Sigmoid colon (tissue), 7 donors: ENCODE data around the gene TPST2. TPM values are rescaled to one million over a fixed set of nuclear protein-coding genes. Genes with fewer than 3 reads are reported as not detected.

ENCODE experiments used
- DNase-seq: peaks from one replicate; pipeline ENCODE4 v3.0.0-alpha.2; 2019
- H3K27ac ChIP-seq, 4 donors: fragments of 200-600 bp; sonication (generic); one replicate each; pipeline ENCODE4 v1.5.1; 2016 to 2019; ENCODE audit warnings: mild to moderate bottlenecking in 1 of 4
- H3K27me3 ChIP-seq, 3 donors: fragments of 200-600 bp; sonication (generic); one replicate each; pipeline ENCODE4 v1.5.1; 2019; ENCODE audit warnings: mild to moderate bottlenecking in 1 of 3
- H3K36me3 ChIP-seq, 4 donors: fragments of 200-600 bp; sonication (generic); one replicate each; pipeline ENCODE4 v1.5.1; 2016 to 2019
- H3K4me1 ChIP-seq, 4 donors: fragments of 200-600 bp; sonication (generic); one replicate each; pipeline ENCODE4 v1.5.1; 2017 to 2019
- H3K4me3 ChIP-seq, 4 donors: fragments of 200-600 bp; sonication (generic); one replicate each; pipeline ENCODE4 v1.5.1; 2017 to 2019; ENCODE audit warnings: mild to moderate bottlenecking in 2 of 4, moderate library complexity in 1 of 4
- H3K9me3 ChIP-seq, 4 donors: fragments of 200-600 bp in 3 of 4; sonication (generic) in 3 of 4; one replicate each; pipeline versions ENCODE4 v1.5.1 to v1.6.1; 2013 to 2019
- EP300 ChIP-seq, 4 donors: sonication (generic); formaldehyde crosslinking; IDR thresholded peaks; one replicate each; pipeline ENCODE4 v1.6.1; 2017; ENCODE audit warnings: antibody characterized with exemption in 4 of 4
- POLR2A ChIP-seq, 2 donors: fragments of 450-650 bp; IDR thresholded peaks; one replicate each; pipeline ENCODE4 v1.6.1; 2016; ENCODE audit warnings: antibody characterized with exemption in 2 of 2, mild to moderate bottlenecking in 2 of 2, moderate library complexity in 2 of 2
- POLR2AphosphoS5 ChIP-seq, 4 donors: sonication (generic); formaldehyde crosslinking; IDR thresholded peaks; one replicate each; pipeline ENCODE4 v1.6.1; 2017; ENCODE audit warnings: antibody characterized with exemption in 4 of 4
- WGBS, 2 donors: extraction: QIAGEN DNeasy Blood & Tissue Kit; methylation state at CpG; one replicate each; pipeline ENCODE4 v1.1.7; 2013; 5-methylcytosine and 5-hydroxymethylcytosine counted together
- intact Hi-C: fragments of 100-400 bp; cut with DNase I; formaldehyde crosslinking; loops from one replicate; pipeline ENCODE4 v1.15.1; 2023
- polyA plus RNA-seq, 3 donors: library from polyadenylated mRNA; stranded (reverse); fragments of 200-250 nt; gene quantifications; one replicate each; pipeline ENCODE4 v1.2.3, GENCODE V29; 2013
- total RNA-seq, 4 donors: library from RNA; depleted of rRNA; stranded (reverse); fragments of >200 nt; gene quantifications; one replicate each; pipeline ENCODE4 v1.1.0, GENCODE V29; 2016
- TF ChIP-seq, protein P1 (sequence below), 4 experiments: fragments of 450-650 bp in 3 of 4; fragments of 200-600 bp in 1 of 4; IDR thresholded peaks; one replicate each; pipeline ENCODE4 v1.5.1; 2016 to 2019; ENCODE audit warnings: antibody characterized with exemption in 4 of 4, mild to moderate bottlenecking in 3 of 4, moderate library complexity in 2 of 4
- donor health status: healthy with polysubstance abuse.
- donor health status: Bipolar disorder and iron deficiency.
- donor health status: healthy.

Gene TPST2
- total and polyA plus RNA-seq, 7 donors, result 5.1 to 24.3 (median 15.9) TPM

DNA sequence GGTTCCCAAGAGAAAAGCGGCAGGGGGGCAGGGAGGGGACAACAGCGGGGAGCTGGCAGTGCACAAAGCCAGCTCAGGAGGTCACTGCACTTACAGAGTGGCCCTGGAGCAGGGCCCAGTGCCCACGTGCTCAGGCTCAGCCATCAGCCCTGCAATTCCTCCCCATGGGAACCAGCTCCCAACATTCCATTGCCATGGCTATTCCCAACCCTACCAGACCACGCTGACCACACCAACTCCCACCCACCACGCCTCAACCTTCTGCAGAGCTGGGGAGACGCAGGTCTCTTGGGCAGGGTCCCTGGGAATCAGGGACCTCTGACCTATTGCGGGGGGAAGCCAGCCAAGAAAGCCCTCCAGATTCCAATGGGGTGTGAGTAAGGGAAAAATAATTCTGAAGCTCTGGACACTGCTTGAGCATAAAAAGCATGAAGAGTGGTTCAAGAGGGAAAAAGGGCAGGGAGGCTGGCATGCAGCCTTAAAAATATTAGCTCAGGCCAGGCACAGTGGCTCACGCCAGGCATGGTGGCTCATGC is 39.4 kb downstream of the TPST2 start:
- Histone ChIP-seq H3K4me1 (no peaks in the 10 kb centered on the region), H3K27me3 (no peaks in the 10 kb centered on the region), H3K9me3 (no peaks in the 10 kb centered on the region), H3K36me3 (no peaks in the 10 kb centered on the region), H3K27ac (no peak overlapping the region), H3K4me3 (no peak overlapping the region)
- intact Hi-C loops, result no loop called here
- WGBS, 2 donors, result 80 to 85% methylated on average over 8 of the region's 8 CpGs
- no peak for DNase-seq
- TF ChIP-seq POLR2AphosphoS5 (IDR thresholded peaks at IDR 0.05) (no peak), POLR2A (IDR thresholded peaks at IDR 0.05) (no peak), EP300 (IDR thresholded peaks at IDR 0.05) (no peak)
- TF ChIP-seq, protein P1, sequence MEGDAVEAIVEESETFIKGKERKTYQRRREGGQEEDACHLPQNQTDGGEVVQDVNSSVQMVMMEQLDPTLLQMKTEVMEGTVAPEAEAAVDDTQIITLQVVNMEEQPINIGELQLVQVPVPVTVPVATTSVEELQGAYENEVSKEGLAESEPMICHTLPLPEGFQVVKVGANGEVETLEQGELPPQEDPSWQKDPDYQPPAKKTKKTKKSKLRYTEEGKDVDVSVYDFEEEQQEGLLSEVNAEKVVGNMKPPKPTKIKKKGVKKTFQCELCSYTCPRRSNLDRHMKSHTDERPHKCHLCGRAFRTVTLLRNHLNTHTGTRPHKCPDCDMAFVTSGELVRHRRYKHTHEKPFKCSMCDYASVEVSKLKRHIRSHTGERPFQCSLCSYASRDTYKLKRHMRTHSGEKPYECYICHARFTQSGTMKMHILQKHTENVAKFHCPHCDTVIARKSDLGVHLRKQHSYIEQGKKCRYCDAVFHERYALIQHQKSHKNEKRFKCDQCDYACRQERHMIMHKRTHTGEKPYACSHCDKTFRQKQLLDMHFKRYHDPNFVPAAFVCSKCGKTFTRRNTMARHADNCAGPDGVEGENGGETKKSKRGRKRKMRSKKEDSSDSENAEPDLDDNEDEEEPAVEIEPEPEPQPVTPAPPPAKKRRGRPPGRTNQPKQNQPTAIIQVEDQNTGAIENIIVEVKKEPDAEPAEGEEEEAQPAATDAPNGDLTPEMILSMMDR (IDR thresholded peaks at IDR 0.05), result no peak

DNA sequence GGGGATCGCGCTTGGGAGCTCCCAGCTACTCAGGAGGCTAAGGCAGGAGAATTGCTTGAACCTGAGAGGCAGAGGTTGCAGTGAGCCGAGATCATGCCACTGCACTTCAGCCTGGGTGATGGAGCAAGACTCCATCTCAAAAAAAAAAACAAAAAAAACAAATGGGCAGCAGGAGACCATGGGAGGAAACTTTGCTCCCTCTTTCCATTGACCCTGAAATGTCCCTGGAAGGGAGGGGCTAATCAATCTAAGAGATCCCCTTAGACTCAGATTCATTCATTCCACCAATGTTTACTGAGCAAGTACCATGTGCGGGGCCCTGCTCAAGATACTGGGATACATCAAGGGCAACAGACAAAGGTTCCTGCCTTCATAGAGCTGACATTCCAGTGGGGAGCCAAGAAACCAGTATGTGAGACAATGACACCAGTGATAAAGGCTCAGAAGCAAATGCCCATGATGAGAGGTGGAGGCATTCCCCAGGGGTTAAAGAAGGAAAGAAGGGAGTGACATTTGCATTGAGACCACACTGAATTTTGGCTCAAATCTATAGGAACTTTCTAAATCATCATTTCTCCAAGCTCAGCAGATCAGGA is 39.9 kb downstream of the TPST2 start:
- intact Hi-C loops, result no loop called here
- H3K27me3 ChIP-seq, result no peaks in the 10 kb centered on the region
- H3K4me3 ChIP-seq, result no peak overlapping the region
- WGBS, 2 donors, result 95 to 98% methylated on average over 4 of the region's 4 CpGs
- no peak overlapping the region for H3K27ac ChIP-seq
- H3K4me1 ChIP-seq, result no peaks in the 10 kb centered on the region
- no peaks in the 10 kb centered on the region for H3K36me3 ChIP-seq
- no peaks in the 10 kb centered on the region for H3K9me3 ChIP-seq
- DNase-seq, result no peak
- TF ChIP-seq EP300 (IDR thresholded peaks at IDR 0.05) (no peak), POLR2AphosphoS5 (IDR thresholded peaks at IDR 0.05) (no peak), POLR2A (IDR thresholded peaks at IDR 0.05) (no peak)
- TF ChIP-seq, protein P1 (IDR thresholded peaks at IDR 0.05), result no peak

DNA sequence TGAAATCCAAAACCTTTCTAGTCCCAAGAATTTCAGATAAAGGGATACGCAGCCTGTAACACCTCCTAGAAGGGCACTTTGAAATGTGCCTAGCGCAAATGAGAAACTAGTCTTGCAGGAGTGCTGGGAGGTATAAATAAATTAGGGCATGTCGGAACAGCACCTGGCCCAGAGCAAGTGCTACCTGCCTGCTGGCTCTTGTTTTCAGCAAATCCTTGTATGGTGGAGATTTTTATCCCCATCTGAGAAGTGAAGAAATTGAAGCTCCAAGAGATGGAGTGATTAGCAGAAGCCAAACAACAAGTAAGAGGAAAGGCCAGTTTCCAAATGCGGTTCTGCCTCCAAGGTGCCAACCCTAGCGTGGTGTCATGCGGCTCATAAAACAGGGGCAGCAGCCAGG is 40.9 kb downstream of the TPST2 start:
- WGBS, 2 donors, result 87 to 95% methylated on average over 6 of the region's 6 CpGs
- Histone ChIP-seq H3K27ac (no peak overlapping the region), H3K4me3 (no peak overlapping the region), H3K27me3 (no peaks in the 10 kb centered on the region), H3K4me1 (no peaks in the 10 kb centered on the region), H3K9me3 (no peaks in the 10 kb centered on the region), H3K36me3 (no peaks in the 10 kb centered on the region)
- DNase-seq, result no peak
- TF ChIP-seq, protein P1 (IDR thresholded peaks at IDR 0.05), result no peak
- TF ChIP-seq POLR2A (IDR thresholded peaks at IDR 0.05), result no peak
- TF ChIP-seq POLR2AphosphoS5 (IDR thresholded peaks at IDR 0.05), result no peak
- TF ChIP-seq EP300 (IDR thresholded peaks at IDR 0.05), result no peak
- intact Hi-C loops, result no loop called here

DNA sequence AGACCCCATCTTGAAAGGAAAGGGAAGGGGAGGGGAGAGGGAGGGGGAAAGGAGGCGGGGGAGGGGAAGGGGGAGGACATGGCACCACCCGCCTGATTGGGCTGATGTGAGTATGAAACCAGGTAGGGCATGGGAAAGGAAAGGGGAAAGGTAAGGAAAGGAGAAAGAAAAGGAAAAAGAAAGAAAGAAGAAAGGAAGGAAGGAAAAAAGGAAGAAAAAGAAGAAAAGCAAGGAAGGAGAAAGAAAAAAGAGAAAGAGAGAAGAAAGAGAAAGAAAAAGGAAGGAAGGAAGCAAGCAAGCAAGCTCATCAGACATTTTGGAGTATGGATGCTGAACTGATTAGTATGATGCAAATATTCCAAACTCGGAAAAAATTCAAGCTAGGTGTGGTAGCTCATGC is 41.6 kb downstream of the TPST2 start:
- Histone ChIP-seq H3K4me3 (no peak overlapping the region), H3K27ac (no peak overlapping the region), H3K36me3 (no peaks in the 10 kb centered on the region), H3K9me3 (no peaks in the 10 kb centered on the region), H3K27me3 (no peaks in the 10 kb centered on the region), H3K4me1 (no peaks in the 10 kb centered on the region)
- no peak for TF ChIP-seq POLR2AphosphoS5 (IDR thresholded peaks at IDR 0.05)
- TF ChIP-seq, protein P1 (IDR thresholded peaks at IDR 0.05), result no peak
- TF ChIP-seq POLR2A (IDR thresholded peaks at IDR 0.05), result no peak
- no peak for TF ChIP-seq EP300 (IDR thresholded peaks at IDR 0.05)
- no peak for DNase-seq
- WGBS, 2 donors, result 94 to 97% methylated on average over 3 of the region's 3 CpGs
- intact Hi-C loops, result no loop called here

DNA sequence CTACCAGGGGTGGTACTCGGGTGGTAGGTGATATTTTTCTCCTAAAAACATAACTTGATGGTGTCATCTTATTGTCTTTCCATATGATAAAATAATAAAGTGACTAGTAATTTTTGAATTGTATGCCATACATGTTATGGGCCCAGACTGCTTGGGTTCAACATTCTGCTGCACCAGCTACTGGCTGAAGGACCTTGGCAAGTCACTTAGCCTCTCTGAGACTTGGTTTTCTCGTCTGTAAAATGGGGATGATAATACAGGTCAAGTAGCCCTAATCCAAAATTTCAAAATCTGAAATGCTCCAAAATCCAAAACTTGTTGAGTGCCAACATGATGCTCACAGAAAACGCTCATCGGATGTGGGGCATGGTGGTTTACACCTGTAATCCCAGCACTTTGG is 42.1 kb downstream of the TPST2 start:
- Histone ChIP-seq H3K4me3 (no peak overlapping the region), H3K4me1 (no peaks in the 10 kb centered on the region), H3K27me3 (no peaks in the 10 kb centered on the region), H3K27ac (no peak overlapping the region), H3K36me3 (no peaks in the 10 kb centered on the region), H3K9me3 (no peaks in the 10 kb centered on the region)
- TF ChIP-seq POLR2A (IDR thresholded peaks at IDR 0.05), result no peak
- TF ChIP-seq, protein P1 (IDR thresholded peaks at IDR 0.05), result no peak
- no peak for TF ChIP-seq POLR2AphosphoS5 (IDR thresholded peaks at IDR 0.05)
- TF ChIP-seq EP300 (IDR thresholded peaks at IDR 0.05), result no peak
- whole genome bisulfite sequencing, 2 donors, result 93 to 96% methylated on average over 4 of the region's 4 CpGs
- no peak for DNase-seq
- intact Hi-C loops, result no loop called here
